ENCODE results near the gene CAMKV. TPM values are rescaled to one million over a fixed set of nuclear protein-coding genes. Genes with fewer than 3 reads are reported as not detected.
"Not testable (repeated sequence)": the region's sequence is repeated elsewhere in the genome, so short reads cannot be mapped to it uniquely, and the experiment has no call there.

Gene CAMKV, protein sequence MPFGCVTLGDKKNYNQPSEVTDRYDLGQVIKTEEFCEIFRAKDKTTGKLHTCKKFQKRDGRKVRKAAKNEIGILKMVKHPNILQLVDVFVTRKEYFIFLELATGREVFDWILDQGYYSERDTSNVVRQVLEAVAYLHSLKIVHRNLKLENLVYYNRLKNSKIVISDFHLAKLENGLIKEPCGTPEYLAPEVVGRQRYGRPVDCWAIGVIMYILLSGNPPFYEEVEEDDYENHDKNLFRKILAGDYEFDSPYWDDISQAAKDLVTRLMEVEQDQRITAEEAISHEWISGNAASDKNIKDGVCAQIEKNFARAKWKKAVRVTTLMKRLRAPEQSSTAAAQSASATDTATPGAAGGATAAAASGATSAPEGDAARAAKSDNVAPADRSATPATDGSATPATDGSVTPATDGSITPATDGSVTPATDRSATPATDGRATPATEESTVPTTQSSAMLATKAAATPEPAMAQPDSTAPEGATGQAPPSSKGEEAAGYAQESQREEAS
- 1 to 10 TPM; 1.4 to 3.2 (median 1.7) TPM for total RNA-seq

DNA sequence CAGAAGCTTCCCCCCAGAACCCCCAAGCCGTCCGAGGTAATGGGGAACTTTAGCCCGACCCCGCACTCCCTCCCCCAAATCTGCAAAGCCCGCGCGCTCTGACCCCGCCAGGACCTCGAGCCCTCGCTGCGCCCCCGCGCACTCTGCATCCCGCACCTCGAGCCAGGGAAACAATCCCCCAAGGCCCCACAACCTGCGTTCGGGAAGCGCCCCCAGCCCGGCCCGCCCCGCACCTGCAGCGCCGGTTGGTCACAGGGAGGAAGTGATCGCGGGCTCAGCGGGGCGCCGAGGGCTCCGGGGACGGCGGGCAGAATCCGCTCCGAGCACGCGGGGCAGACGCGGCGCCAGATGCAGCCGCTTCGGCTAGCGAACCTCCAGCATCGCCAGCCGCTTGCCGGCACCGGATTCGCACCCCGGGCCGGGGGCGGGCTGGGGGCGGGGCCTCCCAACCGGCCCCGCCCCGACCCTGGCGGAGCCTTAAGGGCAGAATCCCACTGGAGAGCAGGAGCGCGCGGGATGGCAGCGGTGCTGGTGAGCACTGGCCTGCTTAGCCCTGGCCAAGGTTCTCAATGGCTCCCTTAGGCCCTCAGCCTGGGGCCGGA is at the start of gene CAMKV:
TSS of gene CAMKV (minus strand) at position 382 of the 602 bp plus-strand sequence. CDS start 7,518 bp downstream, outside the sequence.
- DNase-seq, result no peak
- H3K4me1 Mint-ChIP-seq (ENCODE audit: low read depth), result peaks cover 6% of the 10 kb centered on the region
- no peaks in the 10 kb centered on the region for H3K9me3 Mint-ChIP-seq
- peaks cover 32% of the 10 kb centered on the region for H3K27me3 Mint-ChIP-seq (ENCODE audit: low read depth)
- peak; percentile 73 to 77 for ATAC-seq
- peak within 1 kb of the TSS; percentile 37 for H3K4me3 Mint-ChIP-seq
- H3K36me3 Mint-ChIP-seq (ENCODE audit: insufficient read depth), result no peaks in the 10 kb centered on the region

DNA sequence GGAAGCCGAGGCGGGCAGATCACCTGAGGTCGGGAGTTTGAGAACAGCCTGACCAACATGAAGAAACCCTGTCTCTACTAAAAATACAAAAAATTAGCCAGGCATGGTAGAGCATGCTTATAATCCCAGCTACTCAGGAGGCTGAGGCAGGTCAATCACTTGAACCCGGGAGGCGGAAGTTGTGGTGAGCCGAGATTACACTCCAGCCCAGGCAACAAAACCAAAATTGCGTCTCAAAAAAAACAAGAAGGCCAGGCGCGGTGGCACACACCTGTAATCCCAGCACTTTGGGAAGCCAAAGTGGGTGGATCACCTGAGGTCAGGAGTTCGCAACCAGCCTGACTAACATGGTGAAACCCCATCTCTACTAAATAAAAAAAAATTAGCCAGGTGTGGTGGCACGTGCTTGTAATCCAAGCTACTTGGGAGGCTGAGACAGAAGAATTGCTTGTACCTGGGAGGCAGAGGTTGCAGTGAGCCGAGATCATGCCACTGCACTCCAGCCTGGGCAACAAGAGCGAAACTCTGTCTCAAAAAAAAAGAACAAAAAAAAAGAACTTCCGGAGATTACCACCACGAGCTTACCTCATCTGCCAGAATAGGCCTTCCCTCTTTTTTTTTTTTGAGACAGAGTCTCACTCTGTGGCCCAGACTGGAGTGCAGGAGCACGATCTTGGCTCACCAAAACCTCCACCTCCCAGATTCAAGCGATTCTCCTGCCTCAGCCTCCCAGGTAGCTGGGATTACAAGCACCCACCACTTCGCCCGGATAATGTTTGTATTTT is 48.3 kb upstream of the CAMKV start:
- H3K9me3 Mint-ChIP-seq; ATAC-seq; DNase-seq; H3K36me3 Mint-ChIP-seq (ENCODE audit: insufficient read depth); H3K27me3 Mint-ChIP-seq (ENCODE audit: low read depth); H3K4me1 Mint-ChIP-seq (ENCODE audit: low read depth); H3K4me3 Mint-ChIP-seq: not testable (repeated sequence)

- peaks cover 12% of the 10 kb centered on the region for H3K36me3 Mint-ChIP-seq (ENCODE audit: insufficient read depth)
- H3K27me3 Mint-ChIP-seq (ENCODE audit: low read depth), result no peaks in the 10 kb centered on the region
- H3K9me3 Mint-ChIP-seq, result no peaks in the 10 kb centered on the region
- DNase-seq (no peak), ATAC-seq (no peak)
- no peak overlapping the region for H3K4me3 Mint-ChIP-seq
- no peaks in the 10 kb centered on the region for H3K4me1 Mint-ChIP-seq (ENCODE audit: low read depth)
These were observed 47.0 kb upstream of the CAMKV start for GRCh38 chr3:49916686-49917085.

DNA sequence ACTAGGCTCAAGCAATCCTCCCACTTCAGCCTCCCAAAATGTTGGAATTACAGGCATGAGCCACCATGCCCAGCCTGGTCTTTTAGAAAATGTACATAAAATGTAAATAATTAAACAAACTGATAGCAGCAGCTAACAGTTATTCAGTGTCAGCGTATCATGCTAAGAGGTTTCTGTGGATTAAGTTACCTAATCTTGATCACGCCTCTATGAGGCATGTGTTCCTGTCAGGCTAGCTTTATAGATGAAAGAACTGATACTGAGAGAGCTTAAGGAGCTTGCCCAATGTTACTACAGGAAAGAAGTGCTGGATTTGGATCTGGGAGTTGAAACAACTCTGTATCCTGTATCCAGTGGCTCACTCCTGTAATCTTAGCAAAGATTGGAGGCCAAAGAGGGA is 45.2 kb upstream of the CAMKV start:
- Mint-ChIP-seq H3K4me1 (ENCODE audit: low read depth) (no peaks in the 10 kb centered on the region), H3K27me3 (ENCODE audit: low read depth) (no peaks in the 10 kb centered on the region), H3K9me3 (no peaks in the 10 kb centered on the region), H3K4me3 (no peak overlapping the region), H3K36me3 (ENCODE audit: insufficient read depth) (peaks cover 17% of the 10 kb centered on the region)
- no peak for ATAC-seq
- no peak for DNase-seq

DNA sequence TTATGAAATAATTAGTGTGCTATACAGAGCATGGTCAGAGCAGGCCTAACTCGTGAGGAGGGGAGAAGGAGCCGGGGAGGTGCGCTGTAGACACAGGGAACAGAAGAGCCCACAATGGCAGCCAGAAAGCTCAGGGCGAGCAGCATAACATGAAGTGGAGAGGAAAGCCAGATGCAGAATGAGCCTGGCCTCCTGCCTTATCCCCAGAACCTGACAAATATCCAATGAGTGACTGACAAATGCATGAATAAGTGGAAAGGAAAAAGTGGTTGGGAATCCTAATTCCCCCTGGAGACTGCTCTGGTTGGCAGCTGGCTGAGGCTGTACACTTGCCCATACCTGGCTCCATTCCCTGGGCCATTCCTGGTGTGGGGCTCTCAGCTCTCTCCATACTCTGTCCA is 43.2 kb upstream of the CAMKV start:
- H3K27me3 Mint-ChIP-seq (ENCODE audit: low read depth), result no peaks in the 10 kb centered on the region
- no peaks in the 10 kb centered on the region for H3K4me1 Mint-ChIP-seq (ENCODE audit: low read depth)
- H3K36me3 Mint-ChIP-seq (ENCODE audit: insufficient read depth), result peaks cover 22% of the 10 kb centered on the region
- no peak for DNase-seq
- no peak for ATAC-seq
- H3K4me3 Mint-ChIP-seq, result no peak overlapping the region
- H3K9me3 Mint-ChIP-seq, result no peaks in the 10 kb centered on the region

DNA sequence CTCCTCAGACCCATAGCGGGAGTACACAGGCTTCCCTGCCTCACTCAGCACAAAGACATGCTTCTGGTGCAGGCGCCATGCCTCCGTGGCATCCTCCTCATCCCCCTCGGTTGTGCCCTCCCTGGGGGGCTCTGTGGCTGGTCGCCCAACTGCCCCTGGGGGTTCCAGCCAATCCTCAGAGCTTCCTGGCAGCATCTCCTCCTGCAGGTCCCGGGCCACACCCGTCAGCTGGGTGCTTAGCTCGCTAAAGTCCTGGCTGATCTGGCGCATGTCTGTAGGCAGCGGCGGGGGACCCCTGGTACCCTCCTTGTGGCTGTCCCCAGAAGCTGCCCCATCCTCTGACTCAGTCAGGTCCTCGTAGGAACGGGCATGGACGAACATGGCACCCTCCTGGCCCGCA is 41.9 kb upstream of the CAMKV start:
- no peaks in the 10 kb centered on the region for H3K9me3 Mint-ChIP-seq
- H3K4me1 Mint-ChIP-seq (ENCODE audit: low read depth), result peaks cover 2% of the 10 kb centered on the region
- no peak for ATAC-seq
- H3K4me3 Mint-ChIP-seq, result no peak overlapping the region
- no peaks in the 10 kb centered on the region for H3K27me3 Mint-ChIP-seq (ENCODE audit: low read depth)
- H3K36me3 Mint-ChIP-seq (ENCODE audit: insufficient read depth), result peaks cover 22% of the 10 kb centered on the region
- DNase-seq, result no peak

GRCh38 chr3:49911124-49911420 is 41.4 kb upstream of the CAMKV start:
- ATAC-seq (no peak), DNase-seq (no peak)
- Mint-ChIP-seq H3K36me3 (ENCODE audit: insufficient read depth) (peaks cover 22% of the 10 kb centered on the region), H3K27me3 (ENCODE audit: low read depth) (no peaks in the 10 kb centered on the region), H3K9me3 (no peaks in the 10 kb centered on the region), H3K4me3 (no peak overlapping the region), H3K4me1 (ENCODE audit: low read depth) (peaks cover 8% of the 10 kb centered on the region)

- peaks cover 22% of the 10 kb centered on the region for H3K36me3 Mint-ChIP-seq (ENCODE audit: insufficient read depth)
- H3K9me3 Mint-ChIP-seq, result no peaks in the 10 kb centered on the region
These were observed 40.9 kb upstream of the CAMKV start for GRCh38 chr3:49910409-49911123.

DNA sequence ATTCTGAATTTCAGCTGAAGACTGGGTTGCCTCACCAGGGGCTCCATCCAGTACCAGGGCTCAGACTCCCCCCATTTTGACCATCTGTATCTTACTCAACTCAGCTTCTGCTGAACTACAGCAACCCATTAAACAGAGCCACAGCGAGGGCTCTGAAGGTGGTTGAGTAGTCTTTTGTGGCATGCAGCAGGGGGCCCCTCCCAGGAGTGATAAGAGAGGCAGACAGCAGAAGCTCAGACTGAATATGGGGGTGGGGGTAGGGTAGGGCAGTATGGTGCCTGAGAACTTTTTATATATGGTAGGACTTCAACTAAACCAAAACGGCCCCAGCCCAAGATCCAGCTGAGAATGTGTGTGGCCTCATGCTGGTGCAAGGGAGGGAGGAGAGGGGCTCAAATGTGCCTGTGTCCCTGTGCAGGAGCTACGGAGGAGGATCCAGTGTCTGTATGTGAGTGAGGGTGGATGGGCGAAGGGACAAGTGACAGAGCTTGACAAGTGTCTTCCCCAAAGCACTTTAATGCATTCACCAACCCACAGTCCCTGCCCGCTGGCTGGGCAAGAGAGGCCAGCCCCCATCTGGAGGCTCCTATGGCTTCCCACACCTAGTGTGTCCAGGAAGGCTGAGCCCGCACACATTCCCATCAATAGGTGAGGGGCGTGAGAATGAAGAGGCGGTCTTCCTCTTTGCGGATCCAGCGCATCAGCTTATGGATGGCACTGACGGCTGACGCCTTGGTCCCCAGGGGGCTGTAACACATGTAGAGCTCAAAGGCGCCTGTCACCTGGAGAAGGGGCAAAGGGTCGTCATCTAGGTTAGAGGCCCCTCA is 38.9 kb upstream of the CAMKV start:
- H3K27me3 Mint-ChIP-seq (ENCODE audit: low read depth), result no peaks in the 10 kb centered on the region

More at GRCh38 chr3:49910409-49911123, 40.9 kb upstream of the CAMKV start:
- Mint-ChIP-seq H3K4me3 (no peak overlapping the region), H3K4me1 (ENCODE audit: low read depth) (peaks cover 13% of the 10 kb centered on the region), H3K27me3 (ENCODE audit: low read depth) (no peaks in the 10 kb centered on the region)
- no peak for ATAC-seq
- no peak for DNase-seq

DNA sequence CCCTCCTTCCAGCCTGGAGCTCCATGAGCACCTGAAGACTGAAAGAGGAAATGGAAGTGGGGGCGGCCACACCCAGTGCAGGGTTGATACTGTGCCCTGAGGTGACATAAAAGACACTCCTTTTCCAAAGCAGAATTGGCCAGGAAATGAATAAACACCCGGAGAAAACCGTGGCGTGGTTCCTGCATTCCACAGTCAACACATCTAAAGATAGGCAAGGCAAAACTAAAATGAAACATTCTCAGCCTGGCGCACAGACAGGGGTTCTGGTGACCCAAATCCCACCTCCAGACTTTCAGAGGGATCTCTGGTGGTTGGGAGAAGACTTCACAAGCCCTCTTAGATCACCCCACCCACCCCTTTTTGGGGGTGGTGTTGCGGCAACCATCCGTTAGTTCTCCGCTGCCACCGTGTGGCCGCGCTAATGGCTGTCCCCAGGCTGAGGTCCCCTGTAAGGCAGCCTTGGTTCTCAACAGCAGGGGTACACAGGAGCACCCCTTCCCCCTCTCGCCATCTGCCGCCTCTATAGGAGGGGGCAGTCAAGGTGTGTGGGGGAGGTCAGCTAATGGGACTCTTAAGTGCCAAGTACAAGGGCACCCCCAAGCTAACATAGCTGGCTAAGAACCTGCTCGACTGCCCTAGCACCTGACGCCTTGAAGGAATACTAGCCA is 36.5 kb upstream of the CAMKV start:
- ATAC-seq, result peak; percentile 56 to 64

More for the DNA sequence above, 38.9 kb upstream of the CAMKV start:
- H3K9me3 Mint-ChIP-seq, result no peaks in the 10 kb centered on the region
- H3K36me3 Mint-ChIP-seq (ENCODE audit: insufficient read depth), result peaks cover 22% of the 10 kb centered on the region
- no peak for DNase-seq
- H3K4me1 Mint-ChIP-seq (ENCODE audit: low read depth), result peaks cover 21% of the 10 kb centered on the region
- no peak overlapping the region for H3K4me3 Mint-ChIP-seq
- no peak for ATAC-seq

DNA sequence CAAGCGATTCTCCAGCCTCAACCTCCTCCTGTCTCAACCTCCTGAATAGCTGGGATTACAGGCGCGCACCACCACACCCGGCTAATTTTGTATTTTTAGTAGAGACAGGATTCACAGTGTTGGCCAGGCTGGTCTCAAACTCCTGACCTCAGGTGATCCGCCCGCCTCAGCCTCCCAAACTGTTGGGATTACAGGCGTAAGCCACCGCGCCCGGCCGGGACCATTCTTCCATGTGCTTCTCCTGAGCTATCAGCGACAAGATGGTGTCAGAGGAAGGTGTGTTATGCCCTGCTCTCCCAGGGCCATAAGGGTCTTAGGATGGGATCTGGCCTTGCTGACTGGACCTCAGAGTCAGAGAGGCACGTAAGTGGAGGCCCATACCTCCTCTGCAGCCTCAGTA is 34.7 kb upstream of the CAMKV start:
- Mint-ChIP-seq H3K4me1 (ENCODE audit: low read depth) (peaks cover 21% of the 10 kb centered on the region), H3K4me3 (peak overlapping the region; percentile 75)
- ATAC-seq; H3K9me3 Mint-ChIP-seq; H3K36me3 Mint-ChIP-seq (ENCODE audit: insufficient read depth); H3K27me3 Mint-ChIP-seq (ENCODE audit: low read depth); DNase-seq: not testable (repeated sequence)

More for the DNA sequence above, 36.5 kb upstream of the CAMKV start:
- Mint-ChIP-seq H3K4me1 (ENCODE audit: low read depth) (peaks cover 21% of the 10 kb centered on the region), H3K27me3 (ENCODE audit: low read depth) (no peaks in the 10 kb centered on the region), H3K9me3 (no peaks in the 10 kb centered on the region), H3K36me3 (ENCODE audit: insufficient read depth) (peaks cover 12% of the 10 kb centered on the region), H3K4me3 (peak overlapping the region; percentile 31)
- peak; percentile 45 for DNase-seq

DNA sequence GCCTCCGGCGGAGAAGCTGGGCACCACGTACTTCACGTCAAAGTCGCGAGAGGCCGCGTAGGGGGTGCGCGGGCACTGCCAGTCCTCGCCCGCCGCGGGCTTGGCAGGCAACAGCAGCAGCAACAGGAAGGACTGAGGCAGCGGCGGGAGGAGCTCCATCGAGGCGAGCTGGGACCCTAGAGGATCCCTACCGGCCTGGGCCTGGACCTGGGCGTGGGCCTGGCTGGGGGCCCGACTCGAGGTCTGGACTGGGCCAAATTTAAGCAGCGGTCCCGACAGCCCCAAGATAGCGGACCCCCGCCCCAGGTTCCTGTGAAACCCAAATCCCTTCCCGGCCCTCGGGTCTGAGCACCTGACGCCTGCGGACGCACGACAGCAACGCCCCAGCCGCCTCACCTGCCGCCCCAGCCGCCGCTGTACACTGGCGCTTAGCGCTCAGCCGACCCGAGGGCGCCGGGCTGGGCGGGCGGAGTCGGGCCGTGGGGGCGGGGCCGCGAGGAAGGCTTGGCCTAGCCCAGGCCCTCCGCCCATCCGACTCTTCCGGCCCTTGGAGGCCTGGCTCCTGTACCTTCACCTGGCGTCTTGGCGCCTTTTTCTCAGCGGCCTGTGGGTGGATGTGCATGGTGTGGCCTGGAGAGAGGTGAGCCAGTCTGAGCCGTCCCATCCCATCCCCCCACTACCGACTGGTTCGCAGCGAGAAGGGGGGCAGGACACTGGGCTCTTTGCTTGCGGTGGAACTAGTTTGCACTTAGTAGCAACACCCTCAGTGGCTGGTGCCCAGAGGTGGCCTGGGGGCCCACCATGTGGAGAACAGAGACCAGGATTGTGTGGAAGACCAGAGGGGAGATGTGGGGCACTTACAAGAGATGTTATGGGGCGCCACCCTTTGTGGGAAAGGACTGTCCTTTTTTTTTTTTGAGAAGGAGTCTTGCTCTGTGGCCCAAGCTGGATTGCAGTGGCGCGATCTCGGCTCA is 34.0 kb upstream of the CAMKV start, which contains the start of gene MST1R:
TSS of gene MST1R (minus strand) at position 423 of the 974 bp plus-strand sequence. CDS start at position 159, 264 bp downstream.
- Mint-ChIP-seq H3K4me3 (peak within 1 kb of the TSS; percentile 75), H3K9me3 (no peaks in the 10 kb centered on the region), H3K36me3 (ENCODE audit: insufficient read depth) (no peaks in the 10 kb centered on the region), H3K27me3 (ENCODE audit: low read depth) (no peaks in the 10 kb centered on the region), H3K4me1 (ENCODE audit: low read depth) (peaks cover 21% of the 10 kb centered on the region)
- DNase-seq, result peak; percentile 75
- peak; percentile 98 to 99 for ATAC-seq
